ENCODE data around the gene CD84.
"Not testable (repeated sequence)": the region's sequence is repeated elsewhere in the genome, so short reads cannot be mapped to it uniquely, and the experiment has no call there.

The CD84 gene

GRCh38 chr1:160579216-160579701 is at the start of gene CD84:
CD84 (minus strand) TSS chr1:160579496; CDS start chr1:160579437, 59 bp downstream.
- H3K9ac ChIP-seq: no peak within 1 kb of the TSS
- no peak for TF ChIP-seq CTCF (conservative IDR thresholded peaks at IDR 0.05; ENCODE audit: low read depth, low read length)
- no peak within 1 kb of the TSS for H3K4me2 ChIP-seq
- no peak within 1 kb of the TSS for H3K27ac ChIP-seq
- no peaks in the 10 kb centered on the region for H3K79me2 ChIP-seq (ENCODE audit: insufficient read depth, low read depth)
- H3K27me3 ChIP-seq (ENCODE audit: insufficient read depth, low read depth): no peaks in the 10 kb centered on the region
- no peaks in the 10 kb centered on the region for H3K36me3 ChIP-seq (ENCODE audit: insufficient read depth)
- H3K4me3 ChIP-seq (IDR thresholded peaks at IDR 0.05; ENCODE audit: insufficient read depth, low read depth, low read length): no peak within 1 kb of the TSS
- no peak within 1 kb of the TSS for H2AFZ ChIP-seq (ENCODE audit: low read depth)
- no peaks in the 10 kb centered on the region for H3K4me1 ChIP-seq (ENCODE audit: low read depth, poor library complexity, severe bottlenecking)
- H4K20me1 ChIP-seq (ENCODE audit: insufficient read depth): no peaks in the 10 kb centered on the region

GRCh38 chr1:160628799-160629263 is 49.5 kb upstream of the CD84 start:
- Histone ChIP-seq H3K27ac (no peak overlapping the region), H3K4me3 (IDR thresholded peaks at IDR 0.05; ENCODE audit: insufficient read depth, low read depth, low read length) (no peak overlapping the region), H3K4me1 (ENCODE audit: low read depth, poor library complexity, severe bottlenecking) (no peaks in the 10 kb centered on the region), H3K27me3 (ENCODE audit: insufficient read depth, low read depth) (no peaks in the 10 kb centered on the region), H4K20me1 (ENCODE audit: insufficient read depth) (no peaks in the 10 kb centered on the region), H2AFZ (ENCODE audit: low read depth) (no peak overlapping the region), H3K9ac (no peak overlapping the region), H3K79me2 (ENCODE audit: insufficient read depth, low read depth) (no peaks in the 10 kb centered on the region), H3K4me2 (no peak overlapping the region), H3K36me3 (ENCODE audit: insufficient read depth) (no peaks in the 10 kb centered on the region)
- no peak for TF ChIP-seq CTCF (conservative IDR thresholded peaks at IDR 0.05; ENCODE audit: low read depth, low read length)

- H3K27me3 ChIP-seq (ENCODE audit: insufficient read depth, low read depth): not testable (repeated sequence)
Observed at GRCh38 chr1:160627677-160628289, 48.5 kb upstream of the CD84 start.

GRCh38 chr1:160626509-160627342 is 47.4 kb upstream of the CD84 start:
- H3K4me1 ChIP-seq (ENCODE audit: low read depth, poor library complexity, severe bottlenecking): no peaks in the 10 kb centered on the region
- no peaks in the 10 kb centered on the region for H3K79me2 ChIP-seq (ENCODE audit: insufficient read depth, low read depth)
- no peaks in the 10 kb centered on the region for H3K27me3 ChIP-seq (ENCODE audit: insufficient read depth, low read depth)
- no peaks in the 10 kb centered on the region for H3K36me3 ChIP-seq (ENCODE audit: insufficient read depth)
- no peak overlapping the region for H3K4me3 ChIP-seq (IDR thresholded peaks at IDR 0.05; ENCODE audit: insufficient read depth, low read depth, low read length)
- H3K4me2 ChIP-seq: no peak overlapping the region
- H3K27ac ChIP-seq: no peak overlapping the region
- H3K9ac ChIP-seq: no peak overlapping the region
- H4K20me1 ChIP-seq (ENCODE audit: insufficient read depth): no peaks in the 10 kb centered on the region
- no peak for TF ChIP-seq CTCF (conservative IDR thresholded peaks at IDR 0.05; ENCODE audit: low read depth, low read length)
- H2AFZ ChIP-seq (ENCODE audit: low read depth): no peak overlapping the region

More at GRCh38 chr1:160627677-160628289, 48.5 kb upstream of the CD84 start:
- H3K79me2 ChIP-seq (ENCODE audit: insufficient read depth, low read depth); H4K20me1 ChIP-seq (ENCODE audit: insufficient read depth); H2AFZ ChIP-seq (ENCODE audit: low read depth); H3K4me2 ChIP-seq; H3K4me1 ChIP-seq (ENCODE audit: low read depth, poor library complexity, severe bottlenecking); H3K36me3 ChIP-seq (ENCODE audit: insufficient read depth); H3K27ac ChIP-seq; H3K4me3 ChIP-seq (IDR thresholded peaks at IDR 0.05; ENCODE audit: insufficient read depth, low read depth, low read length); H3K9ac ChIP-seq: not testable (repeated sequence)
